HFF-Myc (cell line): ENCODE results near the gene DAGLA.

Experiments
- DNase-seq: peaks from one replicate; pipeline ENCODE4 v3.0.0-alpha.2; 2011; ENCODE audit warnings: low read depth; ENCODE audit errors: extremely low read depth
- H3K4me3 ChIP-seq: replicated peaks from 2 replicates; pipeline ENCODE4 v1.5.1; 2011; ENCODE audit warnings: low read depth, mild to moderate bottlenecking, control low read depth, low read length
- TF ChIP-seq, protein P1 (sequence below): IDR thresholded peaks from 2 replicates; pipeline ENCODE4 v1.5.1; 2012; ENCODE audit warnings: mild to moderate bottlenecking, low read depth, low read length, control low read depth; ENCODE audit errors: missing control alignments

DAGLA gene

DNA sequence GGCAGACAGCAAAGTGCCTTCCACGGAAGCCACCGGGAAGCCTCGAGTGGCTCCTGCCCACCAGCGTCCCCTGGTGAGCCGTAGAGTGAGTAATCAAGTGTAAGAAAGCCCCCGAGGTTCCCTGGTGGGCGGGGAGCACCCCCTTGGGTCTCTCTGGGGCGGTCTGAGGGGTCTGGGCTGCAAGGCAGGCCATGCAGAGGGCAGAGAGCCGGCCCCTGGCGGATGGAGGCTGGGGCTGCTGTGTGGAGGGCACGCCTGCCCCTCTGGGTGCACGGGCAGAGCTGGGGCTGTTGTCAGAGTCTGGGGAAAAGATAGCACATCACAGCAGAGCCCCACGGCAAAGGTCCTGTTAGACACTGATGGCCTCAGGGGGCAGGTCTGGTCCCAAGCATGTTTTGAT, 46.6 kb downstream of the DAGLA start:
- TF ChIP-seq, protein P1, sequence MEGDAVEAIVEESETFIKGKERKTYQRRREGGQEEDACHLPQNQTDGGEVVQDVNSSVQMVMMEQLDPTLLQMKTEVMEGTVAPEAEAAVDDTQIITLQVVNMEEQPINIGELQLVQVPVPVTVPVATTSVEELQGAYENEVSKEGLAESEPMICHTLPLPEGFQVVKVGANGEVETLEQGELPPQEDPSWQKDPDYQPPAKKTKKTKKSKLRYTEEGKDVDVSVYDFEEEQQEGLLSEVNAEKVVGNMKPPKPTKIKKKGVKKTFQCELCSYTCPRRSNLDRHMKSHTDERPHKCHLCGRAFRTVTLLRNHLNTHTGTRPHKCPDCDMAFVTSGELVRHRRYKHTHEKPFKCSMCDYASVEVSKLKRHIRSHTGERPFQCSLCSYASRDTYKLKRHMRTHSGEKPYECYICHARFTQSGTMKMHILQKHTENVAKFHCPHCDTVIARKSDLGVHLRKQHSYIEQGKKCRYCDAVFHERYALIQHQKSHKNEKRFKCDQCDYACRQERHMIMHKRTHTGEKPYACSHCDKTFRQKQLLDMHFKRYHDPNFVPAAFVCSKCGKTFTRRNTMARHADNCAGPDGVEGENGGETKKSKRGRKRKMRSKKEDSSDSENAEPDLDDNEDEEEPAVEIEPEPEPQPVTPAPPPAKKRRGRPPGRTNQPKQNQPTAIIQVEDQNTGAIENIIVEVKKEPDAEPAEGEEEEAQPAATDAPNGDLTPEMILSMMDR = no peak

DNA sequence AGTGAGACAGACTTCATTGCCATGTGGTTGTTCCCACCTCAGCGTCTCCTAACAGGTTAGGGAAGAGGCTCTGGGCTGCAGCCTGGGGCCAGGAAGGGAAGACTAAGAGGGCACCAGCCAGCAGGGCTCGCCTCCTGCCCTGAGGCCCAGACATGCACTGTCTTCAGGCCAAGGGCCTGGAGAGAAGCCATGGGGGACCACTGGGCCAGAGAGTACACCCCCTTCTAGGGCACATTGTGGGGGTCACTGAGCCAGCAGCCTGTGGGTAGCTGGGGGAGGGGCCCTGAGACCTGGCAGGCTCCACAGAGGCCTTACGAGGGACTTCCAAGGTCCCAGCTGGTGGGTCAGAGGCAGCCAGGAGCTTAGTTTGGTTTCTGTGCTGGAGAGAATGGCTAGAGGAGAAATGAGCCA, 47.2 kb downstream of the DAGLA start:
- no peak for DNase-seq
- TF ChIP-seq, protein P1 = no peak
- H3K4me3 ChIP-seq = no peak overlapping the region

More for the DNA sequence above, 46.6 kb downstream of the DAGLA start:
- DNase-seq = no peak
- H3K4me3 ChIP-seq = no peak overlapping the region

DNA sequence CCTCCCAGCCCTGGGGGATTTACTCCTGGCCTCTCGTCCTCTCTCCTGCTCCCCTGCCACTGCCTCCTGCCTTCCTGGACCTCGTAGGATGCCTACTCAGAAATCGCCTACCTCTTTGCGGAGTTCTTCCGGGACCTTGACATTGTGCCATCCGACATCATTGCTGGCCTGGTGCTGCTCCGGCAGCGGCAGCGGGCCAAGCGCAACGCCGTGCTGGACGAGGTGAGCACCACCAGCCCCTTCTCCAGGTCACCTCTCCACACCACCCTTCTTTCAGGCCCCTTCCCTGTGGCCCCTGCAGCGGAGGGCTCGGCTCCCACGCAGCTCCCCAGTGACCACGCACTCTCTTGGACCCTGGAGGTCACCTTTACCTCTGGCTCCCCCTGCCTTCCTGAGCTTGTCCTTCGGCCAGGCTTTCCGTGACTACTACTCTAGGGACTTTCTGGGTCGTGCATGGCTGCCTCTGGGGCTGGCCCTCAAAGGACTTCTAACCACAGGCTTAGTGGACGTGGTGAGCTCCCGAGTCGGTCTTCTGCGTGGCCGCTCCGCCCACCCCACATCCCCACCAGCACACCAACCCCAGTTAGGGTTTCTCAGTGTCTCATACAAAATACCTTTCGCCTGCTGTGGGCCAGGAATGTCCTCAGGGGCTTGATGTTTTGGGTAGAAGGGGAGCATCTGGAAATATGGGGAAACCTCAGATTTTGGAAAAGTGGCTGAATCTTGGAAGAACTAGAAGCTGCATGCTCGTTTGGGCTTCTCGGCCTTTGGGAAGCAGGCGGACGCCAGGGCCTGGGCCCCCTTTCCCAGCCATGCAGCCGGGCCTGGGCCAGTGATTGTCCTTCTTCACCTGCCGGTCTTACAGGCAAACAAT, 48.1 kb downstream of the DAGLA start:
- TF ChIP-seq, protein P1 = no peak
- no peak overlapping the region for H3K4me3 ChIP-seq
- DNase-seq = no peak

DNA sequence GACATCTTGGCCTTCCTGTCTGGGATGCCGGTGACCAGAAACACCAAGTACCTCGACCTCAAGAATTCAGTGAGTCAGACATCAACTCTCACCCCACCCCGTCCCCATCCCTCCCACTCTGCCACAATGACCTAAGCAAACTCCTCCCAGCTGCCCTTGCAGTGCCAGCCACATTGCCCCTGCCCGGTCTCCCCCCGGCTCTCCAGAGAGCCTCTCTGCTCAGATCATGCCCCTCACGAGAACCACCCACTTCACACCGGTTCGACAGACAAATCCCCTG, 48.7 kb downstream of the DAGLA start:
- TF ChIP-seq, protein P1 = no peak
- DNase-seq = no peak
- H3K4me3 ChIP-seq = no peak overlapping the region

DNA sequence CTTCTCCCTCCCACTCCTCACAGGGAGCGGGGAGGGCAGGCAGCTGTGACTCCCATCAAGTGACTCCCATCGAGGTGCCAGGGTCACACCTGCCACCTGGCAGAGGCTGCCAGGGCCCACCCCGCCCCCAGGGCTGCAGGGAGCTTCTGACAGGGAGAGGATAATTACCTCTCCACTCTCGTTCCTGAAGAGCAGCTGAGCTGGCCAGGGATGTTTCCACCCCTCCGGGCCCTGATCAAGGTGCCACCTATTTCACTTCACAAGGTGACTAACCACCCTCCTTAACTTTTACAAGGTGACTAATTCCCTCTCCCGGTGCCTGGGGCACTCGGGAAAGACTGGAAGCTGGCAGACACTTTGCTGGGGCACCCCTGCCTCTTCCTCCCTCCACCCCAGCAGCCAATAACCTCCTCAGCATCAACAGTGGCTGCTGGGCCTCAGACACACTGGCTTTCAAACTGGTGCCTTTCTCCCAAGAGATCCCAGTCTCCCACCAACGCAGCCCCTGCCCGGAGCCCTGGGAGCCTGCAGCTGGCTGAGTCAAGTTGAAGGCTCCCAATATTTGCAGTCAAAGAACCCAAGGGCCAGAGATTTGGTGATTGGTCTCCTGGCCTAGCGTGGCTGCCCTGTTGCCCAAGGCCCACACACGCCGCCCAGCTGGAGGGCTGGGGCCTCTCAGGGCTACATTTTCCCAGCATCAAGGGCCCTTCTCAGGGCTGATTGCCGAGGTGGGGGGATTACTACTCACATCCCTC, 50.2 kb downstream of the DAGLA start:
- H3K4me3 ChIP-seq = no peak overlapping the region
- TF ChIP-seq, protein P1 = no peak
- DNase-seq = no peak

DNA sequence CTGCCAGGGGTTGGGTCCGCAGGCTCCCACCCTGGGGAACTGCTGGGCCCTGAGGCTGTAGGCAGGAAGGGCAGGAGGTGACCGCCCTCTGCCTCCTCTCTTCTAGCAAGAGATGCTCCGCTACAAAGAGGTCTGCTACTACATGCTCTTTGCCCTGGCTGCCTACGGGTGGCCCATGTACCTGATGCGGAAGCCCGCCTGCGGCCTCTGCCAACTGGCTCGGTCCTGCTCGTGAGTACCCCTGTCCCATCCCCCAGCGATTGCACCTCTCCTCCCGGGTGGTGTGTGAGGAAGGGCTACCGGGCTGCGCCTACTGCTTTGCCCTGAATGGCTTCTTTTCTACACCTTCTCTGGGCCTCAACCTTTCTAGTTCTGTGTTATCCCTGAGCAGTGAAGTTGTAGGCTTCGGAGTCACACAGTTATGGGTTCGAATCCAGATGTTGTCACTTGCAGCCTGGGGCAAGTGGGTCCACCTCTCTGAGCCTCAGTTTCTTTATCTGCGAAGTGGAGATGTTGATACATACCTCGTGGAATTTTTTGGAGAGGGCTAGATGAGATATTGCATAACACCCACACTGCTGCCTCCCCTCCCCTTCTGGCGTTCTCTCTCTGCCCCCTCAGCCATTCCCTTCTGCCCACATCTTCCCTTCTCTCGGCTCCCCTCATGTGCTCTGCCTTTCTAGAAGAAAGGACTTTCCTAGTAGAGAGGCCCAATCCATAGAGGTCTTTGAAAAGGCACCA, 51.2 kb downstream of the DAGLA start:
- no peak for DNase-seq
- no peak overlapping the region for H3K4me3 ChIP-seq
- TF ChIP-seq, protein P1 = no peak
